Hippocampal formation (tissue), 2 donors: Measurements from ENCODE around the gene ABCA5.

Source experiments
- DNase-seq, 2 donors: peaks; one replicate each; lab custom pipeline; 2025; lab: John Stamatoyannopoulos, UW

Gene ABCA5

DNA sequence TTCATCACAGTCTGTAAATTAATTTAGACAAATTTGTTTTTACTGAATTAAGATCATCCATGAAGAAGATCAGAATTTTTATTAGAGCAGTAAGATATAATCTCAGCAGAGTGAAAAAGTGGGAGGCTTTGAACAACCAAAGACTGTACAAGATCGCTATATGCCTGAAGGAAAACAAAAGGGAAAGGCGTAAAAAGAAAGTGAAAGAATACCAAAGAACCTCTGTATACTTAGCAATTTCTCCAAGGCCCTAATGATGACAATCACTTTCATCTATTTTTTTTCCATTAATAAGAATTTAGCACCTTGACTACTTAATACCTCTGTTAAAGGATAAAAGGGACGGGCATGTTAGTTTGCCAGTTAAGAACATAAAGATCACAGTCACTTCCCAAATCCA is 59.7 kb downstream of the ABCA5 start:
- no peak for DNase-seq

DNA sequence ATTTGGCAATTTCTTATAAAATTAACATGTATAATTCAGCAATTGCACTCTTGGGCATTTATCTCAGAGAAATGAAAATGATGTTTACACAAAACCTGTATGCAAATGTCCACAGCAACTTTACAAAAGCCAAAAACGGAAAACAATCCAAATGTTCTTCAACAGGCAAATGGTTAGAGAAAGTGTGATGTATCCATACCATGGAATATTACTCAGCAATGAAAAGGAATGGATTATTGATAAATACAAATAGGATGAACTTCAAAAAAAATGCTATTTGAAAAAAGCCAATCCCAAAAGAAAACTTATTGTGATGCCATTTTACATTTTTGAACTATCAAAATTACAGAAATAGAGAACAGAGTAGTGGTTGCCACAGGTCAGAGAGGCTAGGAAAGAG is 61.1 kb downstream of the ABCA5 start:
- DNase-seq, result no peak

DNA sequence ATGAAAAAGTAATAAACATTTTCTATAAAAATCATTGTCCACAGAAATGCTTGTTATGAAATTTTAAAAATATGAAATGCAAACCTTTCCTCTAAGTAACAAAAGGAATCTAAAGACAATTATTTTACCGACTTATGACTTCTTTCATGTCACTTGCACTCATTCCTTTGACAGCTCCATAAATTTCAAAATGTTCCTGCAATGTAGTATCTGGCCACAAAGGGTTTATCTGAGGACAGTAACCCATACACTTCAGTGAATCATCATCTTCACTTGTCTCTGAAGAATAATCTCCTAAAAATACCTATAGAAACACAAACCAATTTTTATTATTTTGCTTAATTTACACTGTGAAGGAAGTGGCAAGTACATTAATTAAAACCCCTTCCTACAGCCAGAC is 72.7 kb downstream of the ABCA5 start:
- DNase-seq, result no peak

DNA sequence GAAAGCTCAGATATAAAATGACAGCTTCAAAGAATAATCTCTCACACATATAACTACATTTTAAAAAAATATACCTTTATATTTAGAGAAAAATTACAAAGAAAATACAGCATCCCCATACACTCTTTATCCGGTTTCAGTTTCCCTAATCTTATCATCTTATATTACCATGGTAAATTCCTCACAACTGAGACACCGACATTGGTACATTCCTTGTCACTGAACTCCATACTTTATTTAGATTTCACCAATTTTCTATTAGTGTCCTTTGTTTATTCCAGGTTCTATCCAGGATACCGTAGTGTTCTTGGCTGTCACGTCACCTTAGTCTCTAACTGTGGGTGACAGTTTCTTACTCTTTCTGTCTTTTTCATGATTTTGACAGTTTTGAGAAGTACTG is 76.3 kb downstream of the ABCA5 start:
- DNase-seq, result no peak

DNA sequence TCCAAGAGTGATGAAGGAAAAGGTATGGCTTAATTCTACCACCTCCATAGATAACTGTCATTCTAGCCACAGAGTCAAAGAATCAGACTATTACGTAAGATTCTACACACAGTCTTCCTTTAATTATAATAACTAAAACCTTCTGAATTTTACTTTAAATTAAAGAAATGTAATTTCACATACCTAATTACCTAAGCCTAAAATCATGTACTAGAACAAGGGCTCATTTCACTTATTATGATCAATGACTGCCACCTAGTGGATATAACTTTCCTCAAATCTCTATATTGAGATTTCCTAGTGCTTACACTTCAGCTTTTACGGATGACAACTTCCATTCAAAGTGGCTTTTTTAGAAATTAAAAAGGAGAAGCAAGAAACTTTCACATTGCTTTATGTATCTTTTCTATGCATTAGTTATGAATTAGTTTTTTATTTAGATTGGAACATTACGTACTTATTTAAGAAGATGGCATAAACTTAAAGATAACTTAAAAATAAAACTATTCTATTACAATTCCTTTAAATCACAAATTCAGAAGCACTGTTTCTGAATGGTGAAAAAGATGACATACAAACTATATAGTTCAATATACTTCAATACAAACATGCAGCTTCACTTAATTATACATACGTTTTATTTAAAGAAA is 80.1 kb downstream of the ABCA5 start:
- DNase-seq, result peak in 1 of 2 donors; percentile 74

DNA sequence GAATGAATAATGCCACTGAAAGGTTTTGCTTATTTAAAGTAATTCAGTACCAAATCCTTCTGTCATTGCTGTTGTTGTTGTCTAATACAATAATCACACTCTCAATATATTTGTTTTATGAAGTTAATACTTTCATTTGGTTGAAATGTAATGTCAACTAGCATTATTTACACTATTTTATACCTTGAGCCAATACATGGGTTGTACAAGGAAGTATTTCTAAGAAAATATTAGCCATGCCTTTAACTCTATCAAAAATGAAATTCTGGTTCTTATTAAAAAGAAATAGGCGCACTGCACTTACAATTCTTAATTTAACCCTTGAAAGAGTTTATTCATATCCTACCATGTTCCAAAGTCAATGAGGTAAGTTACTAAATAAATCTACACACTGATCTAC is 80.7 kb downstream of the ABCA5 start:
- DNase-seq, result no peak

DNA sequence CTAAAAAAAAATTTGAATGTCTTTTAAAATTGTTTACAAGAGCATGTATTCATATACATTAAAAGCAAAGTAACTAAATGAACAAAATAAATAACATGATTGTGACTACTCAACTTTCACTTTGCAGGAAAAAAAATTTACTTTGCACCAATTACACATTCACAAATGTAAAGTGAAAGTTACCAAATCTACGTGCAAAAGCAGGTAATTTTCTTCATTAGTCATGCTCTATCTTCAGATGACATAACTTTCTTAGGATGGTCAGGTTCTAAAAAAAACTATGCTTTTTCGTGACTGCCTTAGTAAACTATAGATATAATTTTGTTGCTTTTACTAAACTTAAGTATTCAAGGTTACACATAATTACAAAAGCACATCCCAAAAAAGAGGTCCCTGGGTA is 81.3 kb downstream of the ABCA5 start:
- no peak for DNase-seq

DNA sequence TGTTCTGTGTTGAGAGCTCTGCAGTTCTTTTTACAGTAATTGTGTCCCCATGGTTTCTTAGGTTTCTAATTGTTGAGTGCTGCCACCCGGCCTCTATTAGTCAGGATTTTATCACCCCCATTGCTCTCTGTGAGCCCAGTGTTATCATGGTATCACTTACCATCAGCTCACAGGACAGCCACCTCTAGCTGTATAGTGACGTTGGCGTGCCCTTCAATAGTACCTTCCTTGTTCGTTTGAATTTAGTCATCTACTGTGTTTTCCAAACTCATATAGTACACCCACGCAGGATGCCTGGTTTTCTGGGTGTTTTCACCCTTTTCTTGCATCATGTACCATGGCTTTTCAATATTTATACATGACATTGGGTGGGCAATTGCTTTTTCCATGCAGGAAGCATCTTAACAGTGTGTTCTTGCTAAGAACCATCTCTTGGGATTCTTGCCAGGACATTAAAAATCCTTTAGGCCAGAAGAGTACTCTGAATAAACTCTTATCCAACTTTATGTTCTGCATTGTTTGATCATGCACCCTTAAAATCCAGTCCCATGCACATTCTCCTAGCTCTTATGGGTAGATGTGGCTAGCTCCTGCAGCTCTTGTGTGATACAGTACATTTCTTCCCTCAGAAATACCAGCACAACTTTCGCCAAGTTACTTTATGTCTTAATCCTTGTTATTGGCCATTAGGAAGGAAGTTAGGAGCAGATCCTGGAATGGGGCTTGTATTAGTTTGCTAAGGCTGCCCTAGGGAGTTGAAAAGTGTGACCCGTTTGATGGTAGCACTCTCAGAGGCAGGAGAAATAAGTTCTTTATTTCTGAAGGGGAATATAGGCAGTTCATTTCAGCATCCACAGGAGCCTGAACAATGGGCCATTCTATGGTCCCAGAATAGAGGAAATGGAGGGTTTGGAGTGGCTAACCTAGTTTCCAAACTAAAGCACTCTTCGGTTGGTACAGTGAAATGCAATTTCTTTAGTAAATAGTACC is 87.0 kb downstream of the ABCA5 start:
- no peak for DNase-seq

DNA sequence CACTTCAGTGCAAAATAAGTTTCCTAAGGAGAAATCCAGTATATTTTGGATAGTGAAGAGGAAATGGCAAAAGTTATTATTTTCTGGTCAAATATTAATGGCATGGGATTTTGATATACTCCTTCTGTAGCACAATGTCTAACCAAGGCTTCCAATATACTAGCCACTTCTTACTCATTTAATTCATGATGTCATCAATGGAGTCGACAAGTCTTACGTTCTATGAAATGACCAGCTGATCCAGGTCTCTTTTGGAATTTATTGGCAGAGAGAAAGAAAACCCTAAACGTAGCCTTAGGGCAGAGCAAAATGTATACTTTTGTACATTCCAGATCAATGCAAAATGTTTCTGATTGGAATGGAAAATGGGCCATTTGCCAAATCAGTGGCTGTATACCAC is 90.0 kb downstream of the ABCA5 start:
- no peak for DNase-seq

DNA sequence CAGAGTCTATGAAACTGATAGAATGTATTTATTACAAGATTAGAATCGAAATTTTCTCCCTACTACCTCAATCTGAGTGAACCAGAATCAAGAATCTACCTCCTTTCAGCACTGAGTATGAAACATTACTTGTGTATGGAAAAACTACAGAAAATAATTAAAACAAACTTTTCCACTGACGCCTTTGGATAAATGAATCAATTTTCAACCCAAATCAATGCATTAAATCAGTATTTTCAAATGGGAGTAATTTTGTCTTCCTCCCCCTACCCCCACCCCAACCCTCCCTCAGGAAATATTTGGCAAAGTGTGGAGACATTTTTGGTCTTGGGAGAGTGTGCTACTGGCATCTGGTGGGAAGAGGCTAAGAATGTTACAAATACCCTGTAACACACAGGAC is 90.5 kb downstream of the ABCA5 start:
- no peak for DNase-seq

DNA sequence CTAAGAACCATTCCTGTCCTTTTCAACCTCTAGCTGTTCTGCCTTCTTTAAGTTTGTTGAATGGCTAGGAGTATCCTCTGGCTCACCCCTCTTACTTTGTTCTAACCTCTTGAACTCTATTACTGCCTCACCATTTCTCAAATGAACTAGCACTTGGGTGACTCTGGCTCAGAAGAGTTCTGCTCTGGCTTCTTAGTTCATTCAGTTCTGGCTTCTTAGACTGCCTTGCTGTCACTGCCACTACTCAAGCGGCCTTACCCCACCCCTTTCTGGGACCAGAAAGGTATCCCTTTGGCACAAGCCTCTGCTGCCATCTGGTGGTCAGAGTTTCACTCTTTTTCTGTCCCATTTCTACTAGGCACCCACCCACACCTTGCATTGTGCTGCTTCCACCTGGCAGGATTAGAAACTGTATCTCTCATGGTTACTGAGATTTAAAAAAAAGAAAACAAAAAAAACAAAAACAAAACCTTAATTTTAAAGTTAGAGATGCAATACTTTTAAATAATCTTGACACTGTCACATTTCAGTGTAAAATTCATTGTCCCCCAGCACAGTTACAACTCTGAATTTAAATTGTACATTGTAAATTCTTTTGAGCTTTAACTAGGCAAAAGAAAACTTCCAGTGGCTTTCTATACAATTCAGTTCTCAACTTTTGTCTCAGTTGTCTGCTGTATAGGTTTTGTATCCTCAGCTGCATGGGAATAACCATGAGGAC is 91.4 kb downstream of the ABCA5 start:
- peak; percentile 70 to 83 for DNase-seq

DNA sequence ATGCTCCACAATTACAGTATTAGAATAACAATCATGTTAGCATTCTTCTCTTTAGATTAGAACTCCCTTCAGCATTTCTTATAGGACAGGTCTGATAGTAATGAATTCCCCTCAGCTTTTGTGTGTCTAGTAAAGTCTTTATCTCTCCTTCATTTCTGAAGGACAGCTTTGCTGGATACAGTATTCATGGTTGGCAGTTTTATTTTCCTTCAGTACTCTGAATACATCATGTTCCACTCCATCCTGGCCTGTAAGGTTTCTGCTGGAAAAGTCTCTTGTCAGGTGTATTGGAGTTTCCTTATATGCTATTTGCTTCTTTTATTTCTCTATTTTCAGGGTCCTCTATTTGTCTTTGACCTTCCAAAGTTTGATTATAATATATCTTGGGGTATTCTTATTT is 94.3 kb downstream of the ABCA5 start:
- no peak for DNase-seq

DNA sequence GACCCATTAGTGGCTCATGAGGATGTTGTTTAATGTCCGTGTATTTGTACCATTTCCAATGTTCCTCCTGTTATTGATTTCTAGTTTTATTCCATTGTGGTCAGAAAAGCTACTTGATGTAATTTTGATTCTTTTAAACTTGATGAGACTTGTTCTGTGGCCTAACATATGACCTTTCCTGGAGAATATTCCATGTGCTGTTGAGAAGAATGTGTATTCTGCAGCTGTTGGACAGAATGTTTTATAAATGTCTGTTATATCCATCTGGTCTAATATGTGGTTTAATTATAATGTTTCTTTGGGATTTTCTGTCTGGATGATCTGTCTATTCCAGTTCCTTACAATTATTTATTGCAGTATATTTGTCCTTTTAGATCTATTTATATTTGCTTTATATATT is 95.4 kb downstream of the ABCA5 start:
- DNase-seq, result no peak

DNA sequence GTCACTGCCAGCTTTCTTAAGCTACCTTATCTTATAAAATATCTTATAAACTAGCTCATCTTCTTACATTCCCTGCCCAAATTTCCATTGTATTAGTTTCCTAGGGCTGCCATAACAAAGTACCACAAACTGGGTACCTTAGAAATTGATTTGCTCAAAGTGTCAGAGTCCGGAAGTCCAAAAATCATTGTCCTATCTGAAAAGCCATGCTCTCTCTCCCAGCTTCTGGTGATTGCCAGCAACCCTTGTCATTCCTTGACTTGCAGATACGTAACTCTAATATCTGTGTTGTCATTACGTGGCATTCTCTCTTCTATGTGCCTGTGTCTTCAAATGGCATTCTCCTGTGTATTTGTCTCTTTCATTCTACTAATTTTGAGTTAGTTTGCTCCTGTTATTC is 96.0 kb downstream of the ABCA5 start:
- no peak for DNase-seq

DNA sequence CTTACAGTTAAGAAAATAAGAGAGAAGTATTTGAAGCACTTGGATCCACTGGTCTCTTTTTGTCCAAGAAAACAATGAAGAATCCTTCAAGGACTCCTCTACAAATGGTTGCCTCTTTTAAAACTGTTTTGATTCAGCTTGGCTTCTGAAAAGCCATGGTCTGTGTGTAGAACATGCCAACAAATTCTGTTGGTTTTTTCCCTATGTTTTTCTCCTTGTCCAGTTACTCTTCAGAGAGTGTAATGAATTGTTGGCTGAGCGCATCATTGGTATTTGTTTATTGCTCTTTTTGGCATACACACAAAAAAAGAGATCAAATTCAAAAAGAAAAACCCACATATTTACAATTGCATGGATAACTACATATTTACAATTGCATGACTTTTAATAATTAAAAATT is 98.4 kb downstream of the ABCA5 start, which contains the start of gene ABCA10:
TSS of gene ABCA10 (minus strand) at position 249 of the 400 bp plus-strand sequence. CDS start 3,466 bp downstream, outside the sequence.
- no peak for DNase-seq

DNA sequence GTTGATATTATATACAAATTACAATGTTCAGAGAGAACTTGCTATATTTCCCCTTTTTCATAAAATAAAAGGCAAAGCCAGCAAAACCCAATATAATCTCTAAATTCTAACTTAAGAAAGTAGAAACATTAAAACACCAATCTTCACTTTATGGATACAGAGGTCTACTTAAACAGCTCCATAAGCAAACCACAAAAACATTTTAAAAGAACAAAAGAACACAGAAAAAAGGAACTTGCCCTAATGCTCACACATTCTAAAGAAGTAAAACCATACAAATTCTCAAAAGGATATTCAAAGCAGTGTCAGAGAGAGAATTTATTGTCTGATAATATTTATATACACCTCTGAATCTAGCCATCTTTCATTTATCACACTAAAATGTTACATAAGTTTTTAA is 98.9 kb downstream of the ABCA5 start:
- DNase-seq, result no peak

DNA sequence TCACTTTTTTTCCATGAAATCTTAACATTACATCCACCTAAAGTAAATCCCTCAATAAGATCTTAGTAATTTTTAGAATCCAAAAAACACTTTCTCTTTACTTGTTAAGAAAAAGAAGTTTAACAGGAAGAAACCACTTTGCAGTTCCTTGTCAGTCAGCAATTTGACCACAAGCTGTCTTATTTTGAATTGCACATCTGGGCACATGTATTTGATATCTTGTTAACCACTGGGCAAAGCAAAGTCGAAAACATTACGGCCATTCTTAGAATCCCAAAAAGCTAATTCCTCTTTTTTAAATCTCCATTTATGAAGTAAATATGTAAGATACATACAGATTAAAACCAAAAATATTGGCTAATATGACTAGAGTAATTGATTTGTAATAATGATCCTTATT is 99.4 kb downstream of the ABCA5 start:
- DNase-seq, result no peak

DNA sequence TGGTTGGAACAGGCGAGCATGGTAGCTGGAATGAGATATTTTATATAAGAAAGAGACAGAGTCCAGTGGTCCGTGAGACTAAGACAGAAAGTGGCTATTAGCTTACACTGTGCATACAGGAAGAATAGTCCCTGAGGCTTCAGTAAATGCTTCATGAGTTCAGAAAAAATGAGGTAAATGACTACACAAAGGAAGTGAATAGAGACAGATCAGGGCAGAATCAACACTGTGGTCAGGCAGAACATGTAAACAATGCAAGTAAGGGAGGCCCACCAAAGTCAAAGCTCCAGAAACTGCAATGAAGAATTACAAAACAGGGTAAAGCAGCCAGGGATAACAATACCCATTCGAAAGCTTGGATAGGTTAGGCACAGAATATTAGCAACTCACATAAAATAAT is 103.1 kb downstream of the ABCA5 start:
- DNase-seq, result no peak

DNA sequence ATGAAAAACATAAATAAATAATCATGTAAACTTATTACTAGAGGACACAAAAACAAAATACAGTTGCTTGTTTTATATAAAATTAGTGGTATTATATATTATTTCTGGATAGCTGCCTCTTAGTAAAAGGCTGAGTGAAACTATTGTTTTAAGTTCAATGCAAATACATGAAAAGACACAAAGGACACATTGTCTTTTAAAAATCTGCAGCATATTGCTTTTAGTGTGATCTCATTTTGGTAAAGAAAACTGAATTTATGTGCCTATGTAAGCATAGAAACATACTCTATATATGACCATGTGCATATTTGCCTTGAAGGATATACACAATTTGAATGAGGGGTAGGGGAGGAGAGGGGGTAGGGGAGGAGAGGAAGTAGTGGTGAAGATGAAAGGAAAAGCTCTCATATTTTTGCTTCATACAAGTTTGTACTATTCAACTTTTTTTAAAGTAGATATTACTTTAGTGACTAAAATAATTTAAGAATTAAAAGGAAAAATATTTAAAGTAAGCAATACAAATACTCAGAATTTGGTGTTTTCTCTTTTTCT is 104.2 kb downstream of the ABCA5 start:
- DNase-seq, result no peak

DNA sequence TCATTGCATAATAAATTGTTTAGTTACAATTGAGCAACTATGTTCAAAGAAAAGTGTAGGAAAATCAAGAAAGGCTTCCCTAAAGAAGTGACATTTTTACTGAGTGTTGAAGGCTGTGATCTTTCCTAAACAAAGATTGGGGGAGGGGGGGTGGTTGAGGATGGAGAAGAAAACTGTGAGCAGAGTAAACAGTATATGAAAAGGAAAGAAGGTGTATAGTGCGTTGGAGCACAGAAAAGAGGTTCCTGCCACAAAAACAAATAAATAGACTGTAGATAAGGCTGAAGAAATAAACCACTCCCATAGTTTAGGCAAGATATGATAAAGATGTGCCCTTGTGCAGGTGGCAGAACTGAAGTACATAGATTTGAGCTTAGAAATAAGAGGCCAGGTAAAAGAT is 106.8 kb downstream of the ABCA5 start:
- DNase-seq, result no peak

DNA sequence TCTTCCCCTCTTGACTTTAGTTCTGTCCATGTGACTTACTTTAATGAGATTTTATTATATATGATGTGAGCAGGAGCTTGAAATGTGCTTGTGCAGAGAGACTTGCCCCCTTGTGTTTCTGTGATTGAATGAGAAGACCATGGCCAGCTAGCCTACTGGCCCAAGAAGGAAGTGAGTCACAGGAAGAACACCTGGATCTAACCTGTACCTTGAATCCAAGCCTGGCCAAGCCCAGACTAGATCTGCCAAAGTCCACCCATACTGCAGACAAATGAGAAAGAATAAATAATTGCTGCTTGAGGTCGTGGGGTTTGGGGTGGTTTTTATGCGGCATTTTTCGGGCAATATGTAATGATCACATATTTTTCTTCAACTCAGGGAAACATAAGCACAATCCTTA is 107.9 kb downstream of the ABCA5 start:
- no peak for DNase-seq
